Right ventricle myocardium superior (tissue), 1 donor: Measurements from ENCODE around the gene USP13. TPM values are rescaled to one million over a fixed set of nuclear protein-coding genes. Genes with fewer than 3 reads are reported as not detected.

Source experiments
- ATAC-seq: fragments of 200-7000 bp; cut with Tn5 transposase; one replicate; pipeline ENCODE4 v1.9.1; 2020; ENCODE audit warnings: mild to moderate bottlenecking; ENCODE audit not compliant: poor library complexity
- DNase-seq: peaks from one replicate; pipeline ENCODE4 v3.0.0-alpha.2; 2020
- intact Hi-C: fragments of 100-400 bp; cut with DNase I; formaldehyde crosslinking; loops from one replicate; pipeline ENCODE4 v1.11.2; 2022
- total RNA-seq: library from RNA; stranded (reverse); fragmentation: NEBNext Ultra II Directional; extraction: Animal tissue kit (Norgen Biotek cat#: 25700); gene quantifications from one replicate; pipeline ENCODE4 v1.2.1, GENCODE V29; 2021
- donor health status: DM: no; HTN: yes; CAD: no; lungs with severe emphysema.

The USP13 gene
- total RNA-seq, 1 donor from 2014 or later: 128 TPM

GRCh38 chr3:179723617-179724016 lies 70.8 kb downstream of the USP13 start:
- ATAC-seq (no peak), DNase-seq (no peak)
- intact Hi-C loops: no loop called here

- intact Hi-C loops: no loop called here
- DNase-seq (no peak), ATAC-seq (peak; percentile 67)
These were observed 73.3 kb downstream of the USP13 start for GRCh38 chr3:179726075-179726699.

GRCh38 chr3:179729086-179729485 lies 76.2 kb downstream of the USP13 start:
- intact Hi-C loops: no loop called here
- DNase-seq (no peak), ATAC-seq (no peak)

DNA sequence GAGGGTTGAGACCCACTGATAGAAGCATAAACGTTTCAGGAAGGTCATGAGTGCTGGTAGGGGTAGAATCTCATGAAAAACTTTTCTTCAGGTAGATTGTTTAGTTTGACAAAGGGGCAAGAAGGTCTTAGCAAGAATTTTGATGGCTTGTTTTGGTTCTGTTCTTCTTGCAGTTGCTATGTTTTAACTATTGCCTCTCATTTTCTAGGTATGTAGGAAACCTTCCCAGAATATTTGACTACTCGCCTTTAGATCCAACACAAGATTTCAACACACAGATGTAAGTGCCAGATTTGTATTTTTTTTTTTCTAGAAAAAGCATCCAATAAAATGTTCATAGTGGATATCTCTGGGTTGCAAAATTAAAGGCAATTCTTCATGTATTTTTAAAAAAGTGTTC lies 77.1 kb downstream of the USP13 start:
- ATAC-seq (no peak), DNase-seq (no peak)
- intact Hi-C loops: no loop called here

- ATAC-seq (no peak), DNase-seq (no peak)
- intact Hi-C loops: no loop called here
These were observed 77.7 kb downstream of the USP13 start for GRCh38 chr3:179730506-179730905.

- intact Hi-C loops: no loop called here
- DNase-seq (no peak), ATAC-seq (no peak)
These were observed 78.7 kb downstream of the USP13 start for GRCh38 chr3:179731544-179731943.

DNA sequence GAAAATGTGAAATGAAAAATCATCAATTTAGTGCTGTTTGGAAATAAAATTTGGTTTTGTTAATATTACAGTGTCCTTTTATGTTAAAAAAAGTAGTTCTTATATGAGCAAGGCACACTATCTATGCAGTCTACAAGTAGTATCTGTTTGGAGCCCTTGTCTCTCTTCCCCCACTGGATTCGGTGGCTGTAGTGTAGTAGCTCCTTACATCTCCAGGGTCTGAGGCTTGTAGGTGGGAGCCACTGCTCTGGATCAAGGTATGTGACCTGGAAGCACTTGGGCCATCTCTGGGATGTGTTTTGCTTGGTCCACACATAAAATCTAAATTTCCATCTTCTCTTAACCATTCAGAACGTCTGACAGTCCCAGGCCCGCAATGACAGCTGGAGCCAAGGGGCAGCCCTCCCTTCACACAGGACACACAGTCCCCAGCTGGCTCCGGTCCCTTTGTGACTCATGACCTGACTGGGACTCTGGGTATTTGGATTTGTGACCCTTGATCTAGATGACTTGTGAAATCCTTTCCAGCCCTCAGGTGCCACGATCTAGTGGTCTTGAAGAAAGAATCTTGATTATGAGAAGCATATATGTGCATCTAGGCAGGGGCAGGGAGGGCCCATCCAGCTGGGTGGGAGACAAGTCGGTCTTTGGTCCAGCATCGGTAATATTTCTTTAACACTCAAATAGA lies 80.0 kb downstream of the USP13 start:
- ATAC-seq: peak; percentile 87
- intact Hi-C loops: no loop called here
- DNase-seq: peak; percentile 82

- peak; percentile 28 for ATAC-seq
- intact Hi-C loops: no loop called here
- no peak for DNase-seq
These were observed 81.0 kb downstream of the USP13 start for GRCh38 chr3:179733797-179734196.

DNA sequence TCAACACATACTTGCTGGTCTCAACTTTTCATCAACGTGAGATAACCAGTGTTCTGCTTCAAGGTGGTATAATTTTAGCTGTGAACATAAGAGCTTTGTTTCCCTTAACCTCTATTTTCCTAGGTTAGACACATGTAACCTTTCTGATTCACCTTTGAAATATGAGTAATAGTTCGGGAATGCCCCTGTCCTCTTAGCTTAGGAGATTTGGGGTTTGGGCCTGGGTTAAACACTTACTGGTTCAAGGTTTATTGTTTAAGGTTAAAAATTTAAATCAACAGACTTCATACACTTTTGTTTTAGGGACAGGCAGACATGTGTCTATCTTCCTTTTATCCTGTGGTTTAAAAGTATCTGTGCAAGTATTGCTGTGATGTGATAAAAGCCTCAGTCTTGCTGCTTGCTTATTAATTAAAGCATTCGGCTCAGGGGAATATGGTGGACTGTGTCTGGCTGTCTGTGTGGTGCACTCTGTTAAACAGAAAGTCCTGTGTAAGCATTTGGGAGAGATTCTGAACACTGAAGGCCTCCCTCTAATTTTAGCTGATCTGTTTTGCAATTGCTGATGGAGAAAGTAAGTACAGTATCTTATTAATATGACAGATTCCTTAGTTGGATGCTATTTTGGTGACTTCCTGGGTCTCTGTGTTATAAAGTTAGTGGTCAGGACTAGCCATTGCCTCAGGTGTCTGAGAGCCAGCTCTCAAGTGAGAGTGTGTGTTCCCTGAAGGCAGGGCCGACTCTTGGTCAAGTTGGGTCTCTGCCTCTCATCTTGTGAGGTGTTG lies 81.8 kb downstream of the USP13 start:
- no peak for DNase-seq
- intact Hi-C loops: no loop called here
- peak; percentile 59 for ATAC-seq

GRCh38 chr3:179735321-179735720 lies 82.5 kb downstream of the USP13 start:
- no peak for ATAC-seq
- no peak for DNase-seq
- intact Hi-C loops: no loop called here

- DNase-seq: no peak
- ATAC-seq: no peak
- intact Hi-C loops: no loop called here
These were observed 86.2 kb downstream of the USP13 start for GRCh38 chr3:179738998-179739397.

DNA sequence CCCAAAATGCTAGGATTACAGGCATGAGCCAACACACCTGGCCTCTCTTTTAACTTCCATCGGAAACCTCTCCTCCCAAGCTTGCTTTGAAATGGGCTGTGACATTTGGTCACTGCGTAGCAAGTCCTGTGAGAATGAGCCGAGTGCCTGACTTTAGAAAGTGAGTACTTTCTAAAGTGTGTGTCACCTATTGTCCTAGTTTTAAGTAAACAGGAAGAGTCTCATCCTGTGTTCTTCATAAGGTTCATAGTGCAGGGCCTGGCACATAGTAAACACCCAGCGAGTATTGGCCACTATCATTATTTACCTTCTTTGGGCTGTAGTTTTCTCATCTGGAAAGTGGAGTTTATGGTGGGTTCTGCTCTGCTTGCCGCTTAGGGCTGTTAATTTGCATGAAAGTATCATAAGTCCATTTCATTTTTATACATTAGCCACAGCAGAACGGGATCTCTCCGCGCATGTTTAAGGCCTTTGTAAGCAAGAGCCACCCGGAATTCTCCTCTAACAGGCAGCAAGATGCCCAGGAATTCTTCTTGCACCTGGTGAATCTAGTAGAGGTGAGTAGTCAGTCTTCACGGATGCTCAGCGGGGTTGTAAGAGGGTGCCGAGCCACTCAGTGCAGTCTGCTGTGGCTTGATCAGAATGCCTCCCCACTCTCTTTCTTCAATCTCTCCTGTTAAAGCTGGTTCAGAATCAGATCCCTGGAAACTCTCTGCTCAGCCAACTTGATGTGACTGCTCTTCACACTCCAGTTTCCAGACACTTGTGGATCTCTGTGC lies 87.2 kb downstream of the USP13 start:
- intact Hi-C loops: no loop called here
- no peak for DNase-seq
- no peak for ATAC-seq

DNA sequence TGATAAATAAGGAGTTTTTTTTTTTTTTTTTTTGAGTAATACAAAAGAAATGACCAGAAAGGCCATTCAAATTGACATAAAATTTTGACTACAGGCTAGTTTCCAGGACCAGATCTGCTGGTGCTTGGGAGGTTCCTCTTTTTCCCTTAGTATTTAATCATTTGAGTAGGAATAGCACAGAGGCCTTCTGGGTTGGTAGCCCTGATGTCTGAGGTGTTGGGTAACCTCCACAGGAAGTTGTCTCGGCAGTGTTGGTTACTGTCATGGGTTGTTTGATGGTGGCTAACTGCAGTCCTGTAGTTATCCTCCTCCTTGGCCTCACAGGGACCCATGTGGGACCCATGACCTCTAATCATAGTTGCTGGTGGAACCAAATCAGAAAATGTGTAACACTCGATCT lies 91.1 kb downstream of the USP13 start:
- ATAC-seq (peak; percentile 25), DNase-seq (no peak)
- intact Hi-C loops: no loop called here

DNA sequence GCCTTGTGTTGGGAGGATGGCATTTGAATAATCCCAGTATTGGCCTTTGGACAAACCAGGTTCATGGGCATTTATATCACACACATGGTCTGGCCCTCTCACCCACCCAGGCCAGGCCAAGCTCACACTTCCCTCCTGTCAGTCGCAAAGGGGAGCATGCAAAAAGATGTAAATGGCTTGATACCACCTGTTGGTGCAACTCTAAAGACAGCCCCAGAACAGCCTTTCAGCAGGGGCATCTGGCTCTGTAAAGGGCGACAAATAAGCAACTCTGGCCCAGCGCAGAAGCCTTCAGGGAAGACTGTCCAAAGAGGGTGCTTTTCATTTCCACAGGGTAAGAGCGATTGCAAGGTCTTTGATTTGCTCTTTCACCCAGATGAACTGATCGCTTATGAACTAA lies 91.8 kb downstream of the USP13 start:
- DNase-seq: no peak
- intact Hi-C loops: no loop called here
- no peak for ATAC-seq

DNA sequence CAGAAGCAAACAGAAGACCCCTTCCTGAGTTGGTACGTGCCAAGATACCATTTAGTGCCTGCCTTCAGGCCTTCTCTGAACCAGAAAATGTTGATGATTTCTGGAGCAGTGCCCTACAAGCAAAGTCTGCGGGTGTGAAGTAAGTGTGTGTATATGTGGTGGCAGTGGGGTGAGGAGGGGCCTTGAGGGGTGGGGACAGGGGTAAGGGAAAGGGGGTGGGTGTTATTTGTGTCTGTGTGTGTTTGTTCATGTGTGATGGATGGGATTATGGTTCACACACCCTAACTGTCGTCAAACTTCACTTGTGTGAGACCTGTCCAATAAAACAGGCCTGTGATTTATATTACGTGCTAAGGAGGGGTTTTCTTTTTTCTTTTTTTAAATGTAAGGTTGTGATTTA lies 92.2 kb downstream of the USP13 start:
- ATAC-seq (no peak), DNase-seq (no peak)
- intact Hi-C loops: no loop called here

GRCh38 chr3:179745716-179746115 lies 92.9 kb downstream of the USP13 start:
- intact Hi-C loops: no loop called here
- DNase-seq: no peak
- ATAC-seq: no peak

GRCh38 chr3:179750720-179751328 lies 98.0 kb downstream of the USP13 start:
- intact Hi-C loops: no loop called here
- DNase-seq (no peak), ATAC-seq (no peak)

DNA sequence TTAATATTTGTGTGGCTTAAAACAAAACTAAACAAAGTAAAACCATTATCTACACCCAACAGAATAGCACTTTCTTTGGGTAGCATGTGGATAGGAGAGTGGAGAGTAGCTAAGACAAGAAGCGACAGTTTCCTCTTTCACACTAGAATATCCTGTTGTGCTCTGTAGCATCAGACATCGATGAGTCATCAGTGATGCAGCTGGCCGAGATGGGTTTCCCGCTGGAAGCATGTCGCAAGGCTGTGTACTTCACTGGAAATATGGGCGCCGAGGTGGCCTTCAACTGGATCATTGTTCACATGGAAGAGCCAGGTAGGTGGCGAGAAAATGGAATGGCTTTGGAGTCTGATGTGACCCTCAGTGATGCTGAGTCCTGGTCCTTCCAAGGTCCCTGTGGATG lies 108.1 kb downstream of the USP13 start:
- DNase-seq (no peak), ATAC-seq (no peak)
- intact Hi-C loops: no loop called here

- no peak for ATAC-seq
- intact Hi-C loops: no loop called here
- DNase-seq: no peak
These were observed 112.6 kb downstream of the USP13 start for GRCh38 chr3:179765396-179765795.
